Measurements from ENCODE around the gene TMEM69. TPM values are rescaled to one million over a fixed set of nuclear protein-coding genes. Genes with fewer than 3 reads are reported as not detected.

TMEM69 gene
- total and polyA plus RNA-seq, 10 of the 15 experiments (the other 5 are each of a cell fraction or from before 2014, with no cell fraction given): 44.6 to 162 (median 88.8) TPM

DNA sequence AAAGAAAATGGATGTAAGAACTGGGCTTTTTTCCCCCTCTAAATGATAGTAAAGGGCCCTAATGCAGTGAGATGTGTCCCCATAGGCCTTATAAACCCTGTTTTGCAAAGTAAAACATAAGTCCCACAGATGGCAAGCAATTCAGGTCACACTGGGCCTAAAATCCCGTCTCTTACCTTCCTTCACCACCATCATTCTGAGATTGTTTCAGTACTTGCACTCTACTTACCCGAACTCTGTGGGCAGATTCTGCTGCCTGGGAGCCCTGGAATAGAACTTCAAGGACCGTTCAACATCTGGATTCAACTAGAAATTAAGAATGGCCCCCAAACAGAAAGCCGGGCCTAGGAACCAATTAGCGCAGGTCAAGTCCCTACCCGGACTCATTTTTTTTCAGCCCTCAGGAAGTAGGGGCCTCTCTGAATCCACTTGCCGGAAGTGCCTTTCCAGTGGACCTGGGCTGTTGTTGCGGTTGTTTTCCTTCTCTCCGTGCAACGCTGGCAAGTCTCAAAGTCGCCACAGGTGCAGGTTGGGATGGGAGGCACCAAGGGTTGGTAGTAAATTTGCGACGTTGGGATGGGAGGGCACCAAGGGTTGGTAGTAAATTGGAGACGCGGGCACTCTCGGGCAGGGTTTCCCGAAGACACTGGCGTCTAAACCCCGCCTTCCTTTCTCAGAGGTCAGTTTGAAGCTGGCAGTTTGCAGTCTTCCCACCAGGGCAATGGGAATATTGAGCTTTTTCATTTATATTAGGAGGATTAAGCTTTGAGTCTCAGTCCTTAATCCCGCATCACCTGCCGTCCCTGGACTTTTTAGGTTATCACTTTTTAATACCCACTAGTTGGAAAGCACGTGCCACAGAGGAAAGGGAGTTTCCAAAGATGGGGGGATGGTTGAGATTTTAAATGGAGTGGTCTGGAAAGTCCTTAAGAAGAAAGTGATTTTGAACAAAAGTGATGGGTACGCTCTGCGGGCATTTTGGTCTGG, at the start of gene TMEM69 (continued):
- TF ChIP-seq, protein P1, sequence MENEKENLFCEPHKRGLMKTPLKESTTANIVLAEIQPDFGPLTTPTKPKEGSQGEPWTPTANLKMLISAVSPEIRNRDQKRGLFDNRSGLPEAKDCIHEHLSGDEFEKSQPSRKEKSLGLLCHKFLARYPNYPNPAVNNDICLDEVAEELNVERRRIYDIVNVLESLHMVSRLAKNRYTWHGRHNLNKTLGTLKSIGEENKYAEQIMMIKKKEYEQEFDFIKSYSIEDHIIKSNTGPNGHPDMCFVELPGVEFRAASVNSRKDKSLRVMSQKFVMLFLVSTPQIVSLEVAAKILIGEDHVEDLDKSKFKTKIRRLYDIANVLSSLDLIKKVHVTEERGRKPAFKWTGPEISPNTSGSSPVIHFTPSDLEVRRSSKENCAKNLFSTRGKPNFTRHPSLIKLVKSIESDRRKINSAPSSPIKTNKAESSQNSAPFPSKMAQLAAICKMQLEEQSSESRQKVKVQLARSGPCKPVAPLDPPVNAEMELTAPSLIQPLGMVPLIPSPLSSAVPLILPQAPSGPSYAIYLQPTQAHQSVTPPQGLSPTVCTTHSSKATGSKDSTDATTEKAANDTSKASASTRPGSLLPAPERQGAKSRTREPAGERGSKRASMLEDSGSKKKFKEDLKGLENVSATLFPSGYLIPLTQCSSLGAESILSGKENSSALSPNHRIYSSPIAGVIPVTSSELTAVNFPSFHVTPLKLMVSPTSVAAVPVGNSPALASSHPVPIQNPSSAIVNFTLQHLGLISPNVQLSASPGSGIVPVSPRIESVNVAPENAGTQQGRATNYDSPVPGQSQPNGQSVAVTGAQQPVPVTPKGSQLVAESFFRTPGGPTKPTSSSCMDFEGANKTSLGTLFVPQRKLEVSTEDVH (IDR thresholded peaks at IDR 0.05; ENCODE audit: low read depth, partially characterized antibody): peak; percentile 93
- TF ChIP-seq SP1 (IDR thresholded peaks at IDR 0.05; ENCODE audit: low read depth, low read length): peak; percentile 68
- peak; percentile 84 for TF ChIP-seq MXI1 (IDR thresholded peaks at IDR 0.05; ENCODE audit: low read depth, low read length)
- TF ChIP-seq, protein P2, sequence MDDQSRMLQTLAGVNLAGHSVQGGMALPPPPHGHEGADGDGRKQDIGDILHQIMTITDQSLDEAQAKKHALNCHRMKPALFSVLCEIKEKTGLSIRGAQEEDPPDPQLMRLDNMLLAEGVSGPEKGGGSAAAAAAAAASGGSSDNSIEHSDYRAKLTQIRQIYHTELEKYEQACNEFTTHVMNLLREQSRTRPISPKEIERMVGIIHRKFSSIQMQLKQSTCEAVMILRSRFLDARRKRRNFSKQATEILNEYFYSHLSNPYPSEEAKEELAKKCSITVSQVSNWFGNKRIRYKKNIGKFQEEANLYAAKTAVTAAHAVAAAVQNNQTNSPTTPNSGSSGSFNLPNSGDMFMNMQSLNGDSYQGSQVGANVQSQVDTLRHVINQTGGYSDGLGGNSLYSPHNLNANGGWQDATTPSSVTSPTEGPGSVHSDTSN (IDR thresholded peaks at IDR 0.05; ENCODE audit: insufficient replicate concordance, low read depth, low read length): no peak
- TF ChIP-seq, protein P3, sequence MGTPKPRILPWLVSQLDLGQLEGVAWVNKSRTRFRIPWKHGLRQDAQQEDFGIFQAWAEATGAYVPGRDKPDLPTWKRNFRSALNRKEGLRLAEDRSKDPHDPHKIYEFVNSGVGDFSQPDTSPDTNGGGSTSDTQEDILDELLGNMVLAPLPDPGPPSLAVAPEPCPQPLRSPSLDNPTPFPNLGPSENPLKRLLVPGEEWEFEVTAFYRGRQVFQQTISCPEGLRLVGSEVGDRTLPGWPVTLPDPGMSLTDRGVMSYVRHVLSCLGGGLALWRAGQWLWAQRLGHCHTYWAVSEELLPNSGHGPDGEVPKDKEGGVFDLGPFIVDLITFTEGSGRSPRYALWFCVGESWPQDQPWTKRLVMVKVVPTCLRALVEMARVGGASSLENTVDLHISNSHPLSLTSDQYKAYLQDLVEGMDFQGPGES (IDR thresholded peaks at IDR 0.05): 0 out of 2 replicates have a peak, but pooled peaks have one; percentile 41
- TF ChIP-seq JUND (IDR thresholded peaks at IDR 0.05; ENCODE audit: low read depth, low read length): no peak
- TF ChIP-seq POLR2AphosphoS2 (IDR thresholded peaks at IDR 0.05; ENCODE audit: low read depth, low read length): peak; percentile 79
- TF ChIP-seq ZNF217 (IDR thresholded peaks at IDR 0.05): no peak
- peak; percentile 69 for TF ChIP-seq FOXM1 (IDR thresholded peaks at IDR 0.05; ENCODE audit: low read depth, low read length)
- no peak for TF ChIP-seq CEBPB (IDR thresholded peaks at IDR 0.05; ENCODE audit: borderline replicate concordance in 1 of 2, low read depth in 2 of 2, low read length in 2 of 2)
- no peak for TF ChIP-seq NFXL1 (IDR thresholded peaks at IDR 0.05; ENCODE audit: borderline replicate concordance)
- no peak for TF ChIP-seq YBX1 (IDR thresholded peaks at IDR 0.05)
- TF ChIP-seq CHD1 (IDR thresholded peaks at IDR 0.05; ENCODE audit: low read depth, low read length): peak; percentile 84; the same call in 1 of the 2 replicates
- TF ChIP-seq, protein P4, sequence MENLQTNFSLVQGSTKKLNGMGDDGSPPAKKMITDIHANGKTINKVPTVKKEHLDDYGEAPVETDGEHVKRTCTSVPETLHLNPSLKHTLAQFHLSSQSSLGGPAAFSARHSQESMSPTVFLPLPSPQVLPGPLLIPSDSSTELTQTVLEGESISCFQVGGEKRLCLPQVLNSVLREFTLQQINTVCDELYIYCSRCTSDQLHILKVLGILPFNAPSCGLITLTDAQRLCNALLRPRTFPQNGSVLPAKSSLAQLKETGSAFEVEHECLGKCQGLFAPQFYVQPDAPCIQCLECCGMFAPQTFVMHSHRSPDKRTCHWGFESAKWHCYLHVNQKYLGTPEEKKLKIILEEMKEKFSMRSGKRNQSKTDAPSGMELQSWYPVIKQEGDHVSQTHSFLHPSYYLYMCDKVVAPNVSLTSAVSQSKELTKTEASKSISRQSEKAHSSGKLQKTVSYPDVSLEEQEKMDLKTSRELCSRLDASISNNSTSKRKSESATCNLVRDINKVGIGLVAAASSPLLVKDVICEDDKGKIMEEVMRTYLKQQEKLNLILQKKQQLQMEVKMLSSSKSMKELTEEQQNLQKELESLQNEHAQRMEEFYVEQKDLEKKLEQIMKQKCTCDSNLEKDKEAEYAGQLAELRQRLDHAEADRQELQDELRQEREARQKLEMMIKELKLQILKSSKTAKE (IDR thresholded peaks at IDR 0.05; ENCODE audit: low read depth, poor library complexity, severe bottlenecking): peak; percentile 52
- TF ChIP-seq POLR2A (IDR thresholded peaks at IDR 0.05; ENCODE audit: low read depth, low read length): peak; percentile 73
- TF ChIP-seq, protein P5, sequence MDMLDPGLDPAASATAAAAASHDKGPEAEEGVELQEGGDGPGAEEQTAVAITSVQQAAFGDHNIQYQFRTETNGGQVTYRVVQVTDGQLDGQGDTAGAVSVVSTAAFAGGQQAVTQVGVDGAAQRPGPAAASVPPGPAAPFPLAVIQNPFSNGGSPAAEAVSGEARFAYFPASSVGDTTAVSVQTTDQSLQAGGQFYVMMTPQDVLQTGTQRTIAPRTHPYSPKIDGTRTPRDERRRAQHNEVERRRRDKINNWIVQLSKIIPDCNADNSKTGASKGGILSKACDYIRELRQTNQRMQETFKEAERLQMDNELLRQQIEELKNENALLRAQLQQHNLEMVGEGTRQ (IDR thresholded peaks at IDR 0.05; ENCODE audit: borderline replicate concordance, low read depth, low read length): no peak
- peak; percentile 72 for TF ChIP-seq ZBED1 (IDR thresholded peaks at IDR 0.05; ENCODE audit: borderline replicate concordance)
- TF ChIP-seq SUPT20H (IDR thresholded peaks at IDR 0.05; ENCODE audit: borderline replicate concordance, control insufficient read depth, low read depth, low read length): no peak
- TF ChIP-seq, protein P6, sequence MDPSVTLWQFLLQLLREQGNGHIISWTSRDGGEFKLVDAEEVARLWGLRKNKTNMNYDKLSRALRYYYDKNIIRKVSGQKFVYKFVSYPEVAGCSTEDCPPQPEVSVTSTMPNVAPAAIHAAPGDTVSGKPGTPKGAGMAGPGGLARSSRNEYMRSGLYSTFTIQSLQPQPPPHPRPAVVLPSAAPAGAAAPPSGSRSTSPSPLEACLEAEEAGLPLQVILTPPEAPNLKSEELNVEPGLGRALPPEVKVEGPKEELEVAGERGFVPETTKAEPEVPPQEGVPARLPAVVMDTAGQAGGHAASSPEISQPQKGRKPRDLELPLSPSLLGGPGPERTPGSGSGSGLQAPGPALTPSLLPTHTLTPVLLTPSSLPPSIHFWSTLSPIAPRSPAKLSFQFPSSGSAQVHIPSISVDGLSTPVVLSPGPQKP (IDR thresholded peaks at IDR 0.05; ENCODE audit: low read depth, low read length): peak; percentile 70; the same call in 1 of the 2 replicates
